Esophagus (tissue), 2 donors: ENCODE data around the gene CNR2. TPM values are rescaled to one million over a fixed set of nuclear protein-coding genes. Genes with fewer than 3 reads are reported as not detected.
"Not testable (repeated sequence)": the region's sequence is repeated elsewhere in the genome, so short reads cannot be mapped to it uniquely, and the experiment has no call there.

Experiments used
- H3K27ac ChIP-seq, 2 donors: one replicate each; pipeline ENCODE4 v1.5.1; 2013; ENCODE audit warnings: low read depth in 2 of 2, mild to moderate bottlenecking in 2 of 2, inconsistent platforms in 1 of 2, low read length in 1 of 2, moderate library complexity in 1 of 2
- H3K27me3 ChIP-seq, 2 donors: one replicate each; pipeline ENCODE4 v1.6.1; 2013; ENCODE audit warnings: low read length in 2 of 2, control low read depth in 1 of 2, mild to moderate bottlenecking in 1 of 2; ENCODE audit not compliant: insufficient read depth in 2 of 2, control insufficient read depth in 1 of 2
- H3K36me3 ChIP-seq, 2 donors: one replicate each; pipeline ENCODE4 v1.6.1; 2013; ENCODE audit warnings: low read length in 1 of 2; ENCODE audit not compliant: control insufficient read depth in 2 of 2, insufficient read depth in 2 of 2
- H3K4me1 ChIP-seq, 2 donors: one replicate each; pipeline ENCODE4 v1.6.1; 2013; ENCODE audit warnings: low read length in 1 of 2; ENCODE audit not compliant: control insufficient read depth in 2 of 2, insufficient read depth in 2 of 2
- H3K4me3 ChIP-seq, 2 donors: one replicate each; pipeline ENCODE4 v1.5.1; 2013; ENCODE audit warnings: low read length in 2 of 2, mild to moderate bottlenecking in 2 of 2, low read depth in 1 of 2, moderate library complexity in 1 of 2
- H3K9me3 ChIP-seq, 2 donors: one replicate each; pipeline ENCODE4 v1.6.1; 2013; ENCODE audit warnings: mild to moderate bottlenecking in 2 of 2, low read depth in 1 of 2, low read length in 1 of 2, moderate library complexity in 1 of 2; ENCODE audit not compliant: control insufficient read depth in 2 of 2, insufficient read depth in 1 of 2
- WGBS, 2 donors: extraction: QIAGEN DNeasy Blood & Tissue Kit; methylation state at CpG; one replicate each; pipeline ENCODE4 v1.1.7; 2013; 5-methylcytosine and 5-hydroxymethylcytosine counted together
- polyA plus RNA-seq, 2 donors: library from polyadenylated mRNA; stranded (reverse); fragments of 200-250 nt; gene quantifications; one replicate each; pipeline ENCODE4 v1.2.3, GENCODE V29; 2013
- donor health status: healthy with polysubstance abuse.
- donor health status: Bipolar disorder and iron deficiency.

The CNR2 gene
- polyA plus RNA-seq, 2 donors, result 0.01 to 0.02 TPM

GRCh38 chr1:23826590-23826989 is 86.6 kb downstream of the CNR2 start:
- H3K27me3 ChIP-seq, H3K4me1 ChIP-seq, H3K36me3 ChIP-seq, H3K4me3 ChIP-seq, H3K9me3 ChIP-seq, H3K27ac ChIP-seq: not testable (repeated sequence)
- 96 to 97% methylated on average over 13 of the region's 13 CpGs for WGBS, 2 donors

GRCh38 chr1:23825762-23826522 is 87.2 kb downstream of the CNR2 start:
- Histone ChIP-seq H3K9me3 (no peaks in the 10 kb centered on the region), H3K27ac (no peak overlapping the region), H3K4me3 (peak overlapping the region; percentile 98 to 99), H3K36me3 (no peaks in the 10 kb centered on the region), H3K4me1 (no peaks in the 10 kb centered on the region), H3K27me3 (no peaks in the 10 kb centered on the region)
- WGBS, 2 donors, result 52 to 54% methylated on average over 24 of the region's 24 CpGs

GRCh38 chr1:23825076-23825761 is 87.9 kb downstream of the CNR2 start, which contains the start of gene HMGCL:
HMGCL (minus strand) TSS chr1:23825429; CDS start chr1:23825415, 14 bp downstream.
- Histone ChIP-seq H3K4me3 (peak within 1 kb of the TSS; percentile 98 to 99), H3K9me3 (no peaks in the 10 kb centered on the region), H3K4me1 (no peaks in the 10 kb centered on the region), H3K27ac (peak within 1 kb of the TSS; percentile 95 to 97), H3K36me3 (no peaks in the 10 kb centered on the region), H3K27me3 (no peaks in the 10 kb centered on the region)
- WGBS, 2 donors, result 0% methylated on average over 38 to 42 of the region's 42 CpGs

GRCh38 chr1:23824711-23825075 is 88.5 kb downstream of the CNR2 start:
- Histone ChIP-seq H3K9me3 (no peaks in the 10 kb centered on the region), H3K4me3 (peak overlapping the region; percentile 98 to 99), H3K4me1 (no peaks in the 10 kb centered on the region), H3K27ac (peak overlapping the region; percentile 95 to 97), H3K36me3 (no peaks in the 10 kb centered on the region), H3K27me3 (no peaks in the 10 kb centered on the region)
- WGBS, 2 donors, result 3% methylated on average over 8 of the region's 8 CpGs

- Histone ChIP-seq H3K36me3 (no peaks in the 10 kb centered on the region), H3K4me1 (no peaks in the 10 kb centered on the region), H3K9me3 (no peaks in the 10 kb centered on the region), H3K4me3 (no peak overlapping the region), H3K27ac (no peak overlapping the region), H3K27me3 (no peaks in the 10 kb centered on the region)
- WGBS, 2 donors, result 86 to 87% methylated on average over 7 of the region's 7 CpGs
Measured at GRCh38 chr1:23823767-23824166, 89.4 kb downstream of the CNR2 start.

Other genes starting within 250 kb of the CNR2 start
- 1,000 to 10,000 TPM; 2,294 to 2,445 TPM for gene RPL11, start 221.6 kb downstream of the CNR2 start, polyA plus RNA-seq
- 10 to 100 TPM in 1 of 2 donors, 1 to 10 TPM in 1; 9.9 to 15.9 TPM for gene ELOA, start 169.9 kb downstream of the CNR2 start, polyA plus RNA-seq
- 10 to 100 TPM; 41.3 to 57.2 TPM for gene PITHD1, start 134.9 kb downstream of the CNR2 start, polyA plus RNA-seq
- gene LYPLA2, start 122.2 kb downstream of the CNR2 start, polyA plus RNA-seq, result 10 to 100 TPM; 44.4 to 63.7 TPM
- 100 to 1,000 TPM in 1 of 2 donors, 10 to 100 TPM in 1; 76.6 to 120 TPM for gene GALE, start 112.6 kb downstream of the CNR2 start, polyA plus RNA-seq
- gene HMGCL, start 87.9 kb downstream of the CNR2 start, polyA plus RNA-seq, result 10 to 100 TPM; 16.8 to 27.4 TPM
- gene FUCA1, start 45.1 kb downstream of the CNR2 start, polyA plus RNA-seq, result 10 to 100 TPM in 1 of 2 donors, 1 to 10 TPM in 1; 7.3 to 10.2 TPM
- gene PNRC2, start 46.5 kb upstream of the CNR2 start, polyA plus RNA-seq, result 10 to 100 TPM; 54.2 to 69.1 TPM
- 10 to 100 TPM; 42.3 to 57.9 TPM for gene SRSF10, start 67.0 kb upstream of the CNR2 start, polyA plus RNA-seq
- under 1 TPM; 0.27 to 0.37 TPM for gene MYOM3, start 198.8 kb upstream of the CNR2 start, polyA plus RNA-seq
- gene IL22RA1, start 229.8 kb upstream of the CNR2 start, polyA plus RNA-seq, result 10 to 100 TPM; 10.3 to 11.7 TPM